Mucosa of descending colon (tissue), 3 donors: ENCODE results near the gene DPP7. TPM values are rescaled to one million over a fixed set of nuclear protein-coding genes. Genes with fewer than 3 reads are reported as not detected.
A peak's percentile ranks its signal among the peaks of the same experiment; 100 is the strongest.

Experiments
- ATAC-seq: fragments of 200-7000 bp; cut with Tn5 transposase; one replicate; pipeline ENCODE4 v1.9.1; 2020; ENCODE audit warnings: mild to moderate bottlenecking, moderate library complexity
- DNase-seq, 3 donors: peaks; one replicate each; pipeline ENCODE4 v3.0.0-alpha.2; 2020
- H3K36me3 ChIP-seq: fragments of 200-600 bp; one replicate; pipeline ENCODE4 v1.8.0; 2021; ENCODE audit warnings: low read depth, mild to moderate bottlenecking
- H3K4me1 ChIP-seq: fragments of 200-600 bp; one replicate; pipeline ENCODE4 v1.8.0; 2021; ENCODE audit warnings: low read depth, mild to moderate bottlenecking
- H3K4me3 ChIP-seq: fragments of 200-600 bp; one replicate; pipeline ENCODE4 v1.8.0; 2021; ENCODE audit warnings: mild to moderate bottlenecking
- H3K9me3 ChIP-seq: fragments of 200-600 bp; one replicate; pipeline ENCODE4 v1.8.0; 2021; ENCODE audit warnings: mild to moderate bottlenecking
- CTCF ChIP-seq: fragments of 200-600 bp; IDR thresholded peaks from one replicate; pipeline ENCODE4 v1.8.0; 2022; ENCODE audit warnings: antibody characterized with exemption, mild to moderate bottlenecking
- intact Hi-C, 2 donors: fragments of 100-400 bp; cut with DNase I in 1 of 2; cut with micrococcal nuclease in 1 of 2; formaldehyde crosslinking; loops; one replicate each; pipeline versions ENCODE4 v1.11.0 to v1.11.1; 2022; cut with DNase I, micrococcal nuclease
- total RNA-seq, 3 donors: library from RNA; stranded (reverse); fragmentation: NEBNext Ultra II Directional in 2 of 3; extraction: Animal tissue kit (Norgen Biotek cat#: 25700) in 2 of 3; gene quantifications; one replicate each; pipeline versions ENCODE4 v1.2.1 to v1.2.4, GENCODE V29; 2021 to 2023
- donor health status: DM: no; HTN: no; CAD: no; lungs with moderate emphysema.
- donor health status: DM: no; HTN: no; CAD: no.
- donor health status: DM: no; HTN: yes; CAD: no.

Gene DPP7
- total RNA-seq, 3 donors from 2014 or later, result 47.0 to 114 (median 51.5) TPM

- Histone ChIP-seq H3K36me3 (no peaks in the 10 kb centered on the region), H3K9me3 (no peaks in the 10 kb centered on the region), H3K4me1 (peaks cover 12% of the 10 kb centered on the region), H3K4me3 (no peak overlapping the region)
- DNase-seq (no peak), ATAC-seq (peak; percentile 4)
- no peak for TF ChIP-seq CTCF
- intact Hi-C loops, result no loop called here
Observed at GRCh38 chr9:137161558-137162486, 47.3 kb upstream of the DPP7 start.

GRCh38 chr9:137160716-137161557 is 46.4 kb upstream of the DPP7 start:
- TF ChIP-seq CTCF, result no peak

GRCh38 chr9:137160054-137160425 is 45.5 kb upstream of the DPP7 start:
- no peak for ATAC-seq

More at GRCh38 chr9:137160716-137161557, 46.4 kb upstream of the DPP7 start:
- H3K4me3 ChIP-seq, result no peak overlapping the region
- ATAC-seq (peak; percentile 5), DNase-seq (no peak)
- no peaks in the 10 kb centered on the region for H3K9me3 ChIP-seq
- H3K4me1 ChIP-seq, result peaks cover 15% of the 10 kb centered on the region
- intact Hi-C loops, result no loop called here
- no peaks in the 10 kb centered on the region for H3K36me3 ChIP-seq

GRCh38 chr9:137159105-137160053 is 44.8 kb upstream of the DPP7 start:
- DNase-seq (no peak), ATAC-seq (no peak)
- TF ChIP-seq CTCF, result no peak
- H3K4me3 ChIP-seq, result no peak overlapping the region
- H3K36me3 ChIP-seq, result no peaks in the 10 kb centered on the region
- H3K9me3 ChIP-seq, result no peaks in the 10 kb centered on the region
- H3K4me1 ChIP-seq, result peaks cover 15% of the 10 kb centered on the region
- intact Hi-C loops, result no loop called here

More at GRCh38 chr9:137160054-137160425, 45.5 kb upstream of the DPP7 start:
- Histone ChIP-seq H3K4me3 (no peak overlapping the region), H3K4me1 (peaks cover 15% of the 10 kb centered on the region), H3K36me3 (no peaks in the 10 kb centered on the region), H3K9me3 (no peaks in the 10 kb centered on the region)
- TF ChIP-seq CTCF, result no peak
- DNase-seq, result no peak
- intact Hi-C loops, result no loop called here

GRCh38 chr9:137158625-137159024 is 44.1 kb upstream of the DPP7 start:
- DNase-seq, result peak in 1 of 3 donors; percentile 37
- Histone ChIP-seq H3K4me1 (peaks cover 15% of the 10 kb centered on the region), H3K36me3 (no peaks in the 10 kb centered on the region), H3K4me3 (no peak overlapping the region), H3K9me3 (no peaks in the 10 kb centered on the region)
- intact Hi-C loops, result no loop called here
- no peak for ATAC-seq
- TF ChIP-seq CTCF, result no peak
